Measurements from ENCODE around the gene DDC.

GRCh38 chr7:50584793-50585408 is 19.7 kb upstream of the DDC start:
- TF ChIP-seq, protein P1, sequence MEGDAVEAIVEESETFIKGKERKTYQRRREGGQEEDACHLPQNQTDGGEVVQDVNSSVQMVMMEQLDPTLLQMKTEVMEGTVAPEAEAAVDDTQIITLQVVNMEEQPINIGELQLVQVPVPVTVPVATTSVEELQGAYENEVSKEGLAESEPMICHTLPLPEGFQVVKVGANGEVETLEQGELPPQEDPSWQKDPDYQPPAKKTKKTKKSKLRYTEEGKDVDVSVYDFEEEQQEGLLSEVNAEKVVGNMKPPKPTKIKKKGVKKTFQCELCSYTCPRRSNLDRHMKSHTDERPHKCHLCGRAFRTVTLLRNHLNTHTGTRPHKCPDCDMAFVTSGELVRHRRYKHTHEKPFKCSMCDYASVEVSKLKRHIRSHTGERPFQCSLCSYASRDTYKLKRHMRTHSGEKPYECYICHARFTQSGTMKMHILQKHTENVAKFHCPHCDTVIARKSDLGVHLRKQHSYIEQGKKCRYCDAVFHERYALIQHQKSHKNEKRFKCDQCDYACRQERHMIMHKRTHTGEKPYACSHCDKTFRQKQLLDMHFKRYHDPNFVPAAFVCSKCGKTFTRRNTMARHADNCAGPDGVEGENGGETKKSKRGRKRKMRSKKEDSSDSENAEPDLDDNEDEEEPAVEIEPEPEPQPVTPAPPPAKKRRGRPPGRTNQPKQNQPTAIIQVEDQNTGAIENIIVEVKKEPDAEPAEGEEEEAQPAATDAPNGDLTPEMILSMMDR (conservative IDR thresholded peaks at IDR 0.05), result no peak
- TF ChIP-seq EZH2 (IDR thresholded peaks at IDR 0.05; ENCODE audit: low read depth), result no peak

Measured in PC-9 (cell line).